Measurements from ENCODE around the gene NEUROD4. TPM values are rescaled to one million over a fixed set of nuclear protein-coding genes. Genes with fewer than 3 reads are reported as not detected.

NEUROD4 gene
- total and polyA plus RNA-seq, 8 donors = not detected

GRCh38 chr12:55060470-55060869 is 40.7 kb downstream of the NEUROD4 start:
- DNase-seq = no peak
- H3K4me1 ChIP-seq = no peaks in the 10 kb centered on the region
- no peaks in the 10 kb centered on the region for H3K9me3 ChIP-seq
- no peaks in the 10 kb centered on the region for H3K36me3 ChIP-seq
- peaks cover 0 to 17% (median 0%) of the 10 kb centered on the region in 3 donors for H3K27me3 ChIP-seq
- WGBS, 5 donors = 64 to 78% (median 70%) methylated on average over 2 of the region's 2 CpGs
- no peak for TF ChIP-seq POLR2AphosphoS5 (IDR thresholded peaks at IDR 0.05)
- TF ChIP-seq, protein P1, sequence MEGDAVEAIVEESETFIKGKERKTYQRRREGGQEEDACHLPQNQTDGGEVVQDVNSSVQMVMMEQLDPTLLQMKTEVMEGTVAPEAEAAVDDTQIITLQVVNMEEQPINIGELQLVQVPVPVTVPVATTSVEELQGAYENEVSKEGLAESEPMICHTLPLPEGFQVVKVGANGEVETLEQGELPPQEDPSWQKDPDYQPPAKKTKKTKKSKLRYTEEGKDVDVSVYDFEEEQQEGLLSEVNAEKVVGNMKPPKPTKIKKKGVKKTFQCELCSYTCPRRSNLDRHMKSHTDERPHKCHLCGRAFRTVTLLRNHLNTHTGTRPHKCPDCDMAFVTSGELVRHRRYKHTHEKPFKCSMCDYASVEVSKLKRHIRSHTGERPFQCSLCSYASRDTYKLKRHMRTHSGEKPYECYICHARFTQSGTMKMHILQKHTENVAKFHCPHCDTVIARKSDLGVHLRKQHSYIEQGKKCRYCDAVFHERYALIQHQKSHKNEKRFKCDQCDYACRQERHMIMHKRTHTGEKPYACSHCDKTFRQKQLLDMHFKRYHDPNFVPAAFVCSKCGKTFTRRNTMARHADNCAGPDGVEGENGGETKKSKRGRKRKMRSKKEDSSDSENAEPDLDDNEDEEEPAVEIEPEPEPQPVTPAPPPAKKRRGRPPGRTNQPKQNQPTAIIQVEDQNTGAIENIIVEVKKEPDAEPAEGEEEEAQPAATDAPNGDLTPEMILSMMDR (IDR thresholded peaks at IDR 0.05) = no peak
- no peak for TF ChIP-seq EP300 (IDR thresholded peaks at IDR 0.05)
- TF ChIP-seq POLR2A (IDR thresholded peaks at IDR 0.05) = no peak
- intact Hi-C loops (cut with DNase I; ENCODE audit: low total_unique reads) = no loop called here
- no peak overlapping the region for H3K4me3 ChIP-seq
- H3K27ac ChIP-seq = no peak overlapping the region

DNA sequence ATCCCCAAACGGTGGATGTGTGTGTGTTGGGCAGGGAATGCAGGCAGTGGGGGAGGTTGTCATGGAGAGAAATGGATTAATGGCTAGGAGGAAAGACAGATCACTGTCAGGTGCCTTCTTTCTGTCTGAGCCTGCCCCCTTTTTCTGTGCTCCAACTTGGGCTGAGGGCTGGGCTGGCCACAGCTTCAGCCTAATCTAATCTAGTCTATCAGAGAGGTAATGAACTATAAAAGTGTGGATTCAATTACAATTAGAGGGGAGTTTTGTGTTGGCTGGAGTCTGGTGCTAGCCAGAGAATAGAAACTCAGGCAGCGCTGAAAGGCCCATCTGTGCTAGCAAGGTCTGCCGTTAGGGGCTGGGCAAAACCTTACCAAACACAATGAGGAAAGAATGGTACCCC is 41.2 kb downstream of the NEUROD4 start:
- no peaks in the 10 kb centered on the region for H3K4me1 ChIP-seq
- H3K36me3 ChIP-seq = no peaks in the 10 kb centered on the region
- no peak overlapping the region for H3K4me3 ChIP-seq
- 56 to 66% (median 57%) methylated on average over 3 of the region's 3 CpGs for WGBS, 5 donors
- no peak for TF ChIP-seq POLR2A (IDR thresholded peaks at IDR 0.05)
- TF ChIP-seq POLR2AphosphoS5 (IDR thresholded peaks at IDR 0.05) = no peak
- TF ChIP-seq, protein P1 (IDR thresholded peaks at IDR 0.05) = no peak
- no peak for TF ChIP-seq EP300 (IDR thresholded peaks at IDR 0.05)
- H3K27me3 ChIP-seq = peaks cover 0 to 17% (median 0%) of the 10 kb centered on the region in 3 donors
- intact Hi-C loops (cut with DNase I; ENCODE audit: low total_unique reads) = no loop called here
- H3K9me3 ChIP-seq = no peaks in the 10 kb centered on the region
- no peak overlapping the region for H3K27ac ChIP-seq
- peak in 1 of 2 donors; percentile 14 for DNase-seq

- Histone ChIP-seq H3K36me3 (no peaks in the 10 kb centered on the region), H3K4me1 (no peaks in the 10 kb centered on the region), H3K9me3 (no peaks in the 10 kb centered on the region), H3K27ac (no peak overlapping the region), H3K27me3 (peaks cover 0 to 17% (median 0%) of the 10 kb centered on the region in 3 donors), H3K4me3 (no peak overlapping the region)
- intact Hi-C loops (cut with DNase I; ENCODE audit: low total_unique reads) = no loop called here
- TF ChIP-seq EP300 (IDR thresholded peaks at IDR 0.05) = no peak
- TF ChIP-seq POLR2A (IDR thresholded peaks at IDR 0.05) = no peak
- TF ChIP-seq POLR2AphosphoS5 (IDR thresholded peaks at IDR 0.05) = no peak
- TF ChIP-seq, protein P1 (IDR thresholded peaks at IDR 0.05) = no peak
- 46 to 67% (median 57%) methylated on average over 2 of the region's 2 CpGs for WGBS, 5 donors
- DNase-seq = no peak
Observed at GRCh38 chr12:55063291-55063690, 43.5 kb downstream of the NEUROD4 start.

DNA sequence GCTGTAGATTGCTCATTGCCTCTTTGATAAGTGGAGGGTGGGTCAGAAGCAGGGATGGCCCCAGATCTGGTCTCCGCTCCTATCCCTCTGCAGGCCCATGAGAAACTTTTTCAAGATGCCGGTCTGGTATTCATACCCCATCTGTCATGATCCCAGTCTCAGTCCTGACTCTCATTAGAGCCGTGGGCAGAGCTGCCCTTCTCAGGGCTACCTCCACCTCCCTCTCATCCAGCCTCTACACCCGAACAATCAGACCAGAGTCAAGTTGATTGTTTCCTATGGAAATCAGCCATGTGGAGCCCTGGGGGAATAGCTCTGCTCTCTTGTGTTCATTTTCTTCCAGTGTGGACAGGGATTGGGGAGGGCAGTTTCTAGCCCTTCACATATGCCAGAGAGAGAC is 45.8 kb downstream of the NEUROD4 start:
- Histone ChIP-seq H3K4me3 (no peak overlapping the region), H3K27me3 (peaks cover 0 to 15% (median 0%) of the 10 kb centered on the region in 3 donors), H3K27ac (no peak overlapping the region), H3K4me1 (no peaks in the 10 kb centered on the region), H3K9me3 (no peaks in the 10 kb centered on the region), H3K36me3 (no peaks in the 10 kb centered on the region)
- intact Hi-C loops (cut with DNase I; ENCODE audit: low total_unique reads) = no loop called here
- TF ChIP-seq POLR2A (IDR thresholded peaks at IDR 0.05) (no peak), POLR2AphosphoS5 (IDR thresholded peaks at IDR 0.05) (no peak), EP300 (IDR thresholded peaks at IDR 0.05) (no peak)
- TF ChIP-seq, protein P1 (IDR thresholded peaks at IDR 0.05) = no peak
- WGBS, 5 donors = 65 to 77% (median 69%) methylated on average over 4 of the region's 4 CpGs
- no peak for DNase-seq
